HG03025 (cell line): ENCODE results near the gene SNUPN.
"Not testable (repeated sequence)": the region's sequence is repeated elsewhere in the genome, so short reads cannot be mapped to it uniquely, and the experiment has no call there.

Experiments
- ATAC-seq: cut with Tn5 transposase; IDR thresholded peaks from one replicate; pipeline ENCODE4 v1.9.1; 2021; ENCODE audit warnings: mild to moderate bottlenecking, moderate library complexity; ENCODE audit not compliant: unreplicated experiment, low FRiP score

Gene SNUPN

GRCh38 chr15:75637245-75638009 lies 11.9 kb upstream of the SNUPN start:
- no peak for ATAC-seq

GRCh38 chr15:75636026-75636425 lies 10.5 kb upstream of the SNUPN start:
- no peak for ATAC-seq

DNA sequence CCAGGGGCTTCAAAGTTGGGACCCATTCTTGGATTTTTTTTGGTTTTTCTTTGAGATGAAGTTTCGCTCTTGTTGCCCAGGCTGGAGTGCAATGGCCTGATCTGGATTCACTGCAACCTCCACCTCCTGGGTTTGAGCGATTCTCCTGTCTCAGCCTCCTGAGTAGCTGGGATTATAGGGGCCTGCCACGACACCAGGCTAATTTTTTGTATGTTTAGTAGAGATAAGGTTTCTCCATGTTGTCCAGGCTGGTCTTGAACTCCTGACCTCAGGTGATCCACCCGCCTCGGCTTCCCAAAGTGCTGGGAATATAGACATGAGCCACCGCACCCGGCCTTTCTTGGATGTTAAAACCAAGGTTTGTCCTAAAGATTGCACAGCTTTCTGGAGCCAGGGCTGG lies 8.4 kb upstream of the SNUPN start:
- not testable (repeated sequence) for ATAC-seq

GRCh38 chr15:75631935-75632334 lies 6.4 kb upstream of the SNUPN start:
- ATAC-seq: no peak

DNA sequence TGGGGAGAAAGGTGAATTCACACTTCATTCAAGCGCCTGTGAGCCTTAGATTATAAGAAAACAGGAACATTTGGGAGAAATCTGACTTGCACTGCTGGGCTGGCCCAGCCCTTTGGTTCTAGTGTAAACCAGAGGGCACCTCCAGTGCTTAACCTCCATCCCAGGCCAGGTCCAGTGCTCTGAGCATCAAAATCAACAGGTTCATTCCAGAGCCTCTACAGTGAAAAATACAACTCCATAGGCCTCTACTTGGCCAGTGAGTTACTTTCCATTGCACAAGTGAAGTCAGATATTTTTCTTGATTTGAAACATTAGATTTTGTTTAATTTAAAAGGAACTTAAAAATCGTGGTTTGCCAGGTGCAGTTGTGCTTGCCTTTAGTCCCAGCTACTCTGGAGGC lies 3.0 kb downstream of the SNUPN start:
- ATAC-seq: no peak

- ATAC-seq: no peak
Observed at GRCh38 chr15:75620841-75621391, 4.6 kb downstream of the SNUPN start.

DNA sequence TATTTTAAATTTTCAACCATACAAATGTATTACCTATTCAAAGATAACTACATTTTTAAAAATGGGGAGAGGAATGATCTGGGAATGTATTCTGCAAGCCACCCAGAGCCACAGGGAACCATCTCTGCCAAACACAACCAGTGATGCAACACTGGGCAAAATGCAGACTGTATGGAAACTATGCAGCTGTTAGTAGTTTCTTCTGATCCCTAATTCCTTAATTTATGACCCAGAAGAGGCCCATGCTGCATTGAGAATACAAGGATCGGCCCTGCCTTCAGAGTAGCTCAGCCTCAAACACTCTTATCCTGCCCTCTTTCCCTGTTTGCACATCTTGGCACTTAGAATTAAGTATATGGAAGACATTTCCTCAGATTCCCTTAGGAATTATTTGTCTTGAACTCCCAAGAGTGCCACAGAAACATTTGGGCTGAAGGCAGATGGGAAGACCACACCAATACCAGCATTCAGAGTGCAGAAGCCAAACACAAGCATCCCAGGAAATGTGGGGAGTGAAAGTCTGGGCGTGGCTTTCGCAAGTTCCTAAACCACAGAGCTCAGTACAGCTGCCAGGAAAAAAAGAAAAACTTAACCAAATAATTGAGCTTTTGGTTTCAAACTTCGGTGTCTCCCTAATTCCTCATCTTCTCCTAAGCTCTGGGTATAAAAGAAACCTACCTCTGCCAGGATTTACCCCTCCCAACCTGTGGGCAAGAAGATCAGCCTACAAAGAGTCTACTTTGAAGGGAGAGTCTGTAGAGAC lies 5.3 kb downstream of the SNUPN start:
- no peak for ATAC-seq

GRCh38 chr15:75616766-75617165 lies 8.8 kb downstream of the SNUPN start:
- ATAC-seq: no peak

DNA sequence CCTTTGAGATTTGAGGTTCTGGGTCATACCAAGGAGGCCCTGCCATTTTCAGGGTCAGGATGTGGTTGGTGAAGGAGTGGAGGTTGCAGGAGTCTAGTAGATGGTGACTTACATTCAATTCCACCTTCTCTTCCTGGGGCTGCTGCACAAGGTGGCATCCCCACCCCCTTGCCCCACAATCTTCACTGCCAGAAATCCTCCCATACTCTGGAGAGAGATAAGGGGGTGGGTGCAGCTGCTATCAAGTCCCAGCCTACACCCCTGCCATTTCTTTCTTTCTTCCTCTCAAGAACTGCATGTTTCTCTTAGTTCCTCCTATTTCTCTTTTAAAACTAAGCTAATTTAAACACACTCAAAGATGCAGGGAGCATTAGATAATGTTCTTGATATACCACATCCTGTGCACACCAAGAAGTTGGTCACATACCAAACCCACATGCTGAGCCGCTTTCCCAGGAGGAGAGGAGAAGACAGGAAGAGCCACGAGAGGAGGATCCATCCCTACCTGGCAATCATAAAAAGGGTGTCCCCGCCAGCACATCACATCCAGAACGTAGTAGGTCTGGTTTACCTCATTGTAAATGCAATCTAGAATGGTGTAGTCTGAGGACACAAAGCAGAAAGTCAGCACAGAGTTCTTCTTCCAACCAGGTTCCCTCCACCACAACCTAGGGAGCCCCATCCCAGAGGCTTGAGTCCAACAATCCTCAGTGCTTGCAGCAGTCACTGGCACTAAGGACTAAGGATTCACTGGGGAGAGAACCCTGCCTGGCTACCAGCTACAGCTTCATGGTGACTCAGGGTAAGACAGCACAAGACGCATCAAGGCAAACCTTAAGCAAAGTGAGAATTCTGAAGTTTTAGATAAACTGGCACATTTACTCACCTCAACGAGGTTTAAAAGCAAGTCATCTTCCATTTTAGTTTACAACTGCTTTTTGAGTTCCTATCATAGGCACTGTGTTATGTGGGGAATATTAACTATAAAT lies 18.5 kb downstream of the SNUPN start:
- ATAC-seq: no peak

GRCh38 chr15:75606026-75606425 lies 19.5 kb downstream of the SNUPN start:
- no peak for ATAC-seq

GRCh38 chr15:75599401-75599800 lies 26.1 kb downstream of the SNUPN start:
- no peak for ATAC-seq

DNA sequence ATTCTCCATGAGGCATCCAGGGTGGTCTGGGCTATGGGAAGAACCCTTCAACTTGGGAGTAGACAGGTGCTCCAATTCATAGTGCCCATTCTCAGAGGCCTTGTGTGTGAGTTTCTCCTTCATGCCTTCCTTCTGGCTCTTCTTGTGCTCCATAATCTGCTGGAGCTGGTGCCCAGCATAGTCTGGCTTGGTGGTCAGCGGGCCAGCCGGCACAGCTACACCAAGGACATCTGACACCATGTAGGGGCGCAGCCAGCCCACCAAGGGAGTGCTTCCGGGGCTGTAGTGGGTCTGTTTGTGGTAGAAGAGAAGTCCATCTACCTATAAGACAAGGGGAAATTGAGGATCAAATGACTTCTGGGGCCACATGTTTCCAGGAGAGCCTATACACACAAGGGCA lies 27.2 kb downstream of the SNUPN start:
- ATAC-seq: no peak

- ATAC-seq: no peak
Observed at GRCh38 chr15:75597667-75598341, 27.7 kb downstream of the SNUPN start.

DNA sequence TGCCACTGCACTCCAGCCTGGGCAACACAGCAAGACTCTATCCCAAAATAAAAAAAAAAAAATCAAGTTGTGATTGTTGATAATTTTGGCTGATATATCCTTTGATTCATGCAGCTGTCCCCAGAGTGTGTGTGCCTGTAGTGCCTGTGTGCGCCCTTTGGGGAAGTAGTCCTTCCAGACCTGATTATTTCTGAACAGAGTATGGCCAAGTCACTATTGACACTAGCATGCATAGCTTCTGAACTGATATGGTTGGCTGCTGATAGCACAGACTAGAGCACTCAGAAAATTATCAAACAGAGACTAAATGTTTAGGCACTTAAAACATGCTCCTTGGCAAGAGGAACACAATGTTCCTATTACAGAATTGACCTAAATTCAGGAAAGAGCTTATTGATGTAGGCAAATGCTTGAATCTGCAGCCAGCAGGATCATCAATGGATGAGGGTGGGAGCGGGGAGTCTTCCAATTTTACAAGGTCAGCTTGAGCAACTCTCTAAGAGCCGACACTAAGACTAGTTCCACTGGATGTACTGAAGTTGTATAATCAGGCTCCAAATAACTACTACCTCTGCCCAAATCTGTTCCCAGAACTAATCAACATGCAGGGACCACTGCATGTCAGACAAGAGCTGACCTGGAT lies 28.7 kb downstream of the SNUPN start:
- no peak for ATAC-seq

DNA sequence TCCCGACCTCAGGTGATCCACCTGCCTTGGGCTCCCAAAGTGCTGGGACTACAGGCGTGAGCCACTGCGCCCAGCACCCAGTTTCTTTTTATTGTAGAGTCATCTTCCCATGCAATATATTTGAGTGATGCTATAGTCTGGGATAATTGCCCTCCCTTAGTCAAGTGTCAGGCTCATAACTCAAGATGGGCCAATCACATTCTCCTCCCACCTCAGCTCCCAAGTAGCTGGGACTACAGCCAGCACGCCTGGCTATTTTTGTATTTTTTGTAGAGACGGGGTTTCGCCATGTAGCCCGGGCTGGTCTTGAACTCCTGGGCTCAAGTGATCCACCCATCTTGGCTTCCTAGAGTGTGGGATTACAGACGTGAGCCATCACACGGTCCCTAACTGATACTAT lies 31.2 kb downstream of the SNUPN start:
- no peak for ATAC-seq

GRCh38 chr15:75591655-75592364 lies 33.7 kb downstream of the SNUPN start:
- ATAC-seq: no peak

- no peak for ATAC-seq
Observed at GRCh38 chr15:75590239-75590638, 35.3 kb downstream of the SNUPN start.

DNA sequence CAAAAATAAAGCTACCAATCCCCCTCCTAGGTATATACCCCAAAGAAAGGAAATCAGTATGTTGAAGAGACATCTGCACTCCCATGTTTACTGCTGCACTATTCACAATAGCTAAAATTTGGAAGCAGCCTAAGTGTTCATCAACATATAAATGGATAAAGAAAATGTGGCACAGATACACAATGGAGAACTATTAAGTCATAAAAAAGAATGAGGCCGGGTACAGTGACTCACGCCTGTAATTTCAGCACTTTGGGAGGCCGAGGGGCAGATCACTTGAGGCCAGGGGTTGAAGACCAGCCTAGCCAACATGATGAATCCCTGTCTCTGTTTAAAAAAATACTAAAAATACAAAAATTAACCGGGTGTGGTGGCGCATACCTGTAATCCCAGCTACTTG lies 36.5 kb downstream of the SNUPN start:
- no peak for ATAC-seq

- not testable (repeated sequence) for ATAC-seq
Observed at GRCh38 chr15:75586422-75586821, 39.1 kb downstream of the SNUPN start.
